Measurements from ENCODE around the gene TMEM258. TPM values are rescaled to one million over a fixed set of nuclear protein-coding genes. Genes with fewer than 3 reads are reported as not detected.

The TMEM258 gene
- total RNA-seq, 4 donors from 2014 or later: 36.5 to 51.8 (median 47.2) TPM

DNA sequence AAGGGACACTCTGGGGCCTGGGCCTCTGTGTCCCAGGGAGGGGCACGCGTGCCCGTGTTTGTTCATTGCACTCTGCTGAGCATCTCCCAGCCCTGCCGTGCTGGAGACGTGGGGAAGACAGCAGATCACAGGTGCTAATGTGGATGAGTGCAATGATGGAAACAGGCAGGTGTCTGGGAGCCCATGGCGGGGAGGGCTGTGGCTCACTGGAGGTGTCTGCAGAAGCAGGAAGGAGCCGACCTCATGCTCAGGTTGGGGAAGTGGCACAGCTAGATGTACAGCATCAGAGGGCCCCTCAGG, 7.9 kb downstream of the TMEM258 start:
- DNase-seq (no peak), ATAC-seq (no peak)
- TF ChIP-seq, protein P1, sequence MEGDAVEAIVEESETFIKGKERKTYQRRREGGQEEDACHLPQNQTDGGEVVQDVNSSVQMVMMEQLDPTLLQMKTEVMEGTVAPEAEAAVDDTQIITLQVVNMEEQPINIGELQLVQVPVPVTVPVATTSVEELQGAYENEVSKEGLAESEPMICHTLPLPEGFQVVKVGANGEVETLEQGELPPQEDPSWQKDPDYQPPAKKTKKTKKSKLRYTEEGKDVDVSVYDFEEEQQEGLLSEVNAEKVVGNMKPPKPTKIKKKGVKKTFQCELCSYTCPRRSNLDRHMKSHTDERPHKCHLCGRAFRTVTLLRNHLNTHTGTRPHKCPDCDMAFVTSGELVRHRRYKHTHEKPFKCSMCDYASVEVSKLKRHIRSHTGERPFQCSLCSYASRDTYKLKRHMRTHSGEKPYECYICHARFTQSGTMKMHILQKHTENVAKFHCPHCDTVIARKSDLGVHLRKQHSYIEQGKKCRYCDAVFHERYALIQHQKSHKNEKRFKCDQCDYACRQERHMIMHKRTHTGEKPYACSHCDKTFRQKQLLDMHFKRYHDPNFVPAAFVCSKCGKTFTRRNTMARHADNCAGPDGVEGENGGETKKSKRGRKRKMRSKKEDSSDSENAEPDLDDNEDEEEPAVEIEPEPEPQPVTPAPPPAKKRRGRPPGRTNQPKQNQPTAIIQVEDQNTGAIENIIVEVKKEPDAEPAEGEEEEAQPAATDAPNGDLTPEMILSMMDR (IDR thresholded peaks at IDR 0.05 in 4 of 5, conservative IDR thresholded peaks at IDR 0.05 in 1 of 5): no peak
- no peak for TF ChIP-seq POLR2A (IDR thresholded peaks at IDR 0.05)
- H3K9me3 ChIP-seq: no peaks in the 10 kb centered on the region
- no peak overlapping the region for H3K4me3 ChIP-seq
- intact Hi-C loops (cut with DNase I; ENCODE audit: low total_unique reads) (no loop called here), in situ Hi-C loops (cut with MboI; ENCODE audit: low sequenced_read_pairs in 4 of 4) (loop anchor here in 1 of 4 donors (25.0 kb wide), 1 partner anchor 528 kb away; no protein-coding TSS in a partner anchor)
- no peaks in the 10 kb centered on the region for H3K27me3 ChIP-seq
- no peak overlapping the region for H3K27ac ChIP-seq
- peaks cover 0 to 37% of the 10 kb centered on the region in 2 donors for H3K36me3 ChIP-seq
- no peaks in the 10 kb centered on the region for H3K4me1 ChIP-seq

DNA sequence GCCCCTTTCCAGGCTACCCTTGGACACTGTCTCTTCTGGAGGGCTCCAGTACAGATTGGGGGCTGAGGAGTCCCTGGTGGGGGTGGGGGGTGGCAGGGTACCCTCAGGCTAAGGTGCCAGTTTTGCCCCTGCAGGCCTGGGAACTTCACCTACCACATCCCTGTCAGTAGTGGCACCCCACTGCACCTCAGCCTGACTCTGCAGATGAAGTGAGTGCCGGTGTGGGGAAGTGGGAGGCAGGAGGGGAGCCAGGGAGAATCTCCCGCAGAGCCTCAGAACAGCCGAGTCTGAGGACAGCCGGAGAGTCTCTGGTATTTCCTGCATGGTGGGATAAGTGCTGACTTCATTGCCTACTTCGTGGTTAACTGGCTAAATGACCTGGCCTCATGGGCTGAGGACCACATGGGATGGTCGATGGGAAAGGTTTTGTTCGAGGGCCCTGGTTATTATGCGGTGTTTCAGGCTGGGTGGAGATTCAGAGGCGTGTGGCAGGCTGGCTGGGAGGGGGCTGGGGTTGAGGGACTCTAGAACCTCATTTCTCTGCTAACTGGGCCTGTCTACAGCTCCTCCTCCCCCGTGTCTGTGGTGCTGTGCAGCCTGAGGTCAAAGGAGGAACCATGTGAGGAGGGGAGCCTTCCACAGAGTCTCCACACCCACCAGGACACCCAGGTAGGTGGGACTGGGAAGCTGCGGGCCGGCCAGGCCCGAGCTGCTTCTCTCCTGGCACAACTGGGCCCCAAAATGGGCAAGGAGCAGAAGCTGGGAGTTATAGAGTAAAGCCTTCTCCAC, 8.5 kb downstream of the TMEM258 start:
- Histone ChIP-seq H3K4me3 (no peak overlapping the region), H3K4me1 (no peaks in the 10 kb centered on the region), H3K9me3 (no peaks in the 10 kb centered on the region), H3K27ac (no peak overlapping the region), H3K27me3 (no peaks in the 10 kb centered on the region), H3K36me3 (peaks cover 0 to 31% of the 10 kb centered on the region in 2 donors)
- DNase-seq (no peak), ATAC-seq (no peak)
- TF ChIP-seq POLR2A (IDR thresholded peaks at IDR 0.05): no peak
- TF ChIP-seq, protein P1 (IDR thresholded peaks at IDR 0.05 in 4 of 5, conservative IDR thresholded peaks at IDR 0.05 in 1 of 5): no peak
- intact Hi-C loops (cut with DNase I; ENCODE audit: low total_unique reads): no loop called here
- in situ Hi-C loops (cut with MboI; ENCODE audit: low sequenced_read_pairs in 4 of 4): loop anchor here in 1 of 4 donors (25.0 kb wide), 1 partner anchor 528 kb away; no protein-coding TSS in a partner anchor

DNA sequence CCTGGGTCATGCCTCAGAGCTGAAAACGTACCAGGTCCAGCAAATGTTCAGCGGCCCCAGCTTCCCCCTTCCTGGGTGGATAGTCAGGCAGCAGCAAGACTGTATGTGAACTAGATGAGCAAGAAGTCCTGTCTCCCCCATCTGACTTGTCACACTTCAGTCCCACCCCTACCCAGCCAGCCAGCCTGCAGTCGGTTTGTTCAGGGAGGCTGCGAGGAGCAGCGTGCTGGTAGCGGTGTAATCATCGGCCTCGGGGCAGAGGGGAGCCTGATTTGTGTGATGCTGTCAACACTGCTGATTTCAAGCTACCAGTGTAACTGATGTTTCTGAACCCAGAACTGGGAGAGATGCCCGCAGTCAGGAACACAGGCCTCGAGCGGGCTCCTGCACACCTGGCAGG, 9.6 kb downstream of the TMEM258 start:
- ATAC-seq (no peak), DNase-seq (no peak)
- Histone ChIP-seq H3K27ac (no peak overlapping the region), H3K9me3 (no peaks in the 10 kb centered on the region), H3K4me3 (no peak overlapping the region), H3K36me3 (peaks cover 0 to 20% of the 10 kb centered on the region in 2 donors), H3K4me1 (no peaks in the 10 kb centered on the region), H3K27me3 (no peaks in the 10 kb centered on the region)
- TF ChIP-seq POLR2A (IDR thresholded peaks at IDR 0.05): no peak
- TF ChIP-seq, protein P1 (IDR thresholded peaks at IDR 0.05 in 4 of 5, conservative IDR thresholded peaks at IDR 0.05 in 1 of 5): no peak
- intact Hi-C loops (cut with DNase I; ENCODE audit: low total_unique reads) (no loop called here), in situ Hi-C loops (cut with MboI; ENCODE audit: low sequenced_read_pairs in 4 of 4) (loop anchor here in 1 of 4 donors (25.0 kb wide), 1 partner anchor 529 kb away; no protein-coding TSS in a partner anchor)

DNA sequence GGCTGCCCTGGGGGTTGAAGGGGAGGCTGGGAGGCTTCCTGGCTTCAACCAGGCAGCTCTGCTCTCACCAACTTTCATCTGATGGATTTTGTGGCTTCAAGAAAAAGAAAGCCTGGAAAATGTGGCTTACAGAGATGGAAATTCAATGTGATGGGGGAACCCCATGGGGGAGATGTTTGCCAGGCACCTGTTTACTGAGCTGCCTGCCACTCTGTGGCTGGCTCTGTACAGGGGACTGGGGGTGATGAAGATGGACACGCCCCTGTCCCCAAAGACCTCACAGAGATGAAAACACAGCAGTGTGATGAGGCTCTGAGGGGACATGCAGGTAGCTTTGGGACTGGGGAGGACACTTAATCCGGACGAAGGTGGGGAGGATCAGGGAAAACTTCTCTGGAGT, 10.1 kb downstream of the TMEM258 start:
- Histone ChIP-seq H3K27ac (no peak overlapping the region), H3K4me1 (peaks cover 0 to 5% of the 10 kb centered on the region in 2 donors), H3K36me3 (peaks cover 0 to 15% of the 10 kb centered on the region in 2 donors), H3K4me3 (no peak overlapping the region), H3K9me3 (no peaks in the 10 kb centered on the region), H3K27me3 (no peaks in the 10 kb centered on the region)
- DNase-seq: no peak
- intact Hi-C loops (cut with DNase I; ENCODE audit: low total_unique reads) (no loop called here), in situ Hi-C loops (cut with MboI; ENCODE audit: low sequenced_read_pairs in 4 of 4) (loop anchor here in 1 of 4 donors (25.0 kb wide), 1 partner anchor 530 kb away; no protein-coding TSS in a partner anchor)
- no peak for ATAC-seq
- TF ChIP-seq, protein P1 (IDR thresholded peaks at IDR 0.05 in 4 of 5, conservative IDR thresholded peaks at IDR 0.05 in 1 of 5): no peak
- TF ChIP-seq POLR2A (IDR thresholded peaks at IDR 0.05): no peak

All from gastrocnemius medialis (tissue), 4 donors.